GM12872 (cell line): ENCODE data around the gene SULF2.

Source experiments
- CTCF ChIP-seq: IDR thresholded peaks from 3 replicates; pipeline ENCODE4 v1.5.1; 2011; ENCODE audit warnings: low read depth, mild to moderate bottlenecking, low read length, moderate library complexity; ENCODE audit not compliant: insufficient read depth

SULF2 gene

GRCh38 chr20:47727909-47728361 is 57.3 kb downstream of the SULF2 start:
- TF ChIP-seq CTCF, result no peak

GRCh38 chr20:47727170-47727880 is 58.0 kb downstream of the SULF2 start:
- TF ChIP-seq CTCF, result no peak

- no peak for TF ChIP-seq CTCF
Measured at GRCh38 chr20:47726632-47727031, 58.6 kb downstream of the SULF2 start.

- peak; percentile 93 for TF ChIP-seq CTCF
Measured at GRCh38 chr20:47725248-47725973, 59.9 kb downstream of the SULF2 start.

- TF ChIP-seq CTCF, result no peak
Measured at GRCh38 chr20:47724910-47725247, 60.4 kb downstream of the SULF2 start.

- no peak for TF ChIP-seq CTCF
Measured at GRCh38 chr20:47724396-47724795, 60.9 kb downstream of the SULF2 start.

GRCh38 chr20:47723322-47723721 is 62.0 kb downstream of the SULF2 start:
- TF ChIP-seq CTCF, result no peak
